ENCODE measurements around the gene PROM1.

The PROM1 gene

GRCh38 chr4:15976456-15977447, 107.1 kb downstream of the PROM1 start:
- DNase-seq, result peak; percentile 30

GRCh38 chr4:15971068-15971801, 112.6 kb downstream of the PROM1 start:
- DNase-seq, result no peak

GRCh38 chr4:15968551-15969300, 115.1 kb downstream of the PROM1 start:
- no peak for DNase-seq

- no peak for DNase-seq
These were observed 118.5 kb downstream of the PROM1 start for GRCh38 chr4:15965325-15965724.

GRCh38 chr4:15964159-15964558, 119.7 kb downstream of the PROM1 start:
- DNase-seq, result no peak

GRCh38 chr4:15963576-15963975, 120.2 kb downstream of the PROM1 start:
- DNase-seq, result no peak

- no peak for DNase-seq
These were observed 120.8 kb downstream of the PROM1 start, which contains the start of gene FGFBP2 for GRCh38 chr4:15963001-15963451. FGFBP2 (minus strand) TSS chr4:15963175; CDS start chr4:15963129, 46 bp downstream.

- DNase-seq, result no peak
These were observed 121.9 kb downstream of the PROM1 start for GRCh38 chr4:15961781-15962510.

GRCh38 chr4:15958562-15958961, 125.3 kb downstream of the PROM1 start:
- DNase-seq, result no peak

- peak; percentile 66 for DNase-seq
These were observed 127.5 kb downstream of the PROM1 start for GRCh38 chr4:15956179-15956850.

GRCh38 chr4:15955670-15956069, 128.2 kb downstream of the PROM1 start:
- DNase-seq, result no peak

- DNase-seq, result no peak
These were observed 130.2 kb downstream of the PROM1 start for GRCh38 chr4:15953625-15954024.

GRCh38 chr4:15951781-15952180, 132.0 kb downstream of the PROM1 start:
- DNase-seq, result no peak

GRCh38 chr4:15948826-15949225, 135.0 kb downstream of the PROM1 start:
- no peak for DNase-seq

GRCh38 chr4:15947684-15948083, 136.1 kb downstream of the PROM1 start:
- no peak for DNase-seq

- DNase-seq, result no peak
These were observed 138.3 kb downstream of the PROM1 start for GRCh38 chr4:15945516-15945915.

- DNase-seq, result no peak
These were observed 138.9 kb downstream of the PROM1 start for GRCh38 chr4:15944895-15945294.

- no peak for DNase-seq
These were observed 141.5 kb downstream of the PROM1 start for GRCh38 chr4:15942283-15942682.

- DNase-seq, result no peak
These were observed 145.2 kb downstream of the PROM1 start, which contains the start of gene FGFBP1 for GRCh38 chr4:15938640-15939039. FGFBP1 (minus strand) TSS chr4:15938740; CDS start chr4:15936632, 2,108 bp downstream.

GRCh38 chr4:15938182-15938581, 145.6 kb downstream of the PROM1 start:
- peak; percentile 22 for DNase-seq

- no peak for DNase-seq
These were observed 147.3 kb downstream of the PROM1 start for GRCh38 chr4:15936495-15936894.

All from kidney glomerular epithelial cell (primary cell).